HepG2 (cell line): ENCODE results near the gene NBEAL2. TPM values are rescaled to one million over a fixed set of nuclear protein-coding genes. Genes with fewer than 3 reads are reported as not detected.

Source experiments
- ATAC-seq: fragments of 200-7000 bp; cut with Tn5 transposase; 3 replicates; pipeline ENCODE4 v1.9.1; 2020; ENCODE audit warnings: mild to moderate bottlenecking, moderate library complexity
- BruUV-seq: library from RNA; stranded (reverse); fragments of 400-500 nt; replicated peaks from 2 replicates; lab custom pipeline; 2021; lab: Mats Ljungman, UMichigan
- CTCF ChIA-PET: fragments of 300-600 bp; formaldehyde crosslinking; extraction: SDS; loops from one replicate; lab custom pipeline; 2021; ENCODE audit warnings: low total read pairs, inconsistent platforms, low intra/inter-chr PET ratio; lab: Yijun Ruan, JAX
- POLR2A ChIA-PET: fragments of 350-600 bp; sonication (Branson Sonifier 250); formaldehyde crosslinking; loops from one replicate; lab custom pipeline; 2020; ENCODE audit warnings: antibody characterized with exemption, inconsistent platforms; lab: Yijun Ruan, JAX
- DNase-seq: peaks from one replicate; pipeline ENCODE4 v3.0.0-alpha.2; 2015; ENCODE audit warnings: low spot score
- FAIRE-seq: peaks from 3 replicates; lab custom pipeline; 2011; peaks lifted over from hg19 to GRCh38; lab: Jason Lieb, UNC
- H2AFZ ChIP-seq: one replicate; pipeline ENCODE4 v1.6.1; 2011; ENCODE audit warnings: low read length, inconsistent platforms
- H3K27ac ChIP-seq: fragments of 300-600 bp; 3 replicates; pipeline ENCODE4 v1.8.0; 2011; ENCODE audit warnings: mixed run types, mild to moderate bottlenecking, mixed read lengths, low read length, inconsistent platforms; ENCODE audit not compliant: insufficient read depth; ENCODE audit errors: extremely low read length
- H3K27me3 ChIP-seq, 2 experiments: fragments of 200-600 bp in 1 of 2; 2 replicates in 1 of 2; 3 replicates in 1 of 2; pipeline versions ENCODE4 v1.6.0 to v1.8.0; 2011; ENCODE audit warnings: low read length in 2 of 2, mild to moderate bottlenecking in 2 of 2, moderate library complexity in 2 of 2, inconsistent platforms in 1 of 2; ENCODE audit not compliant: insufficient read depth in 2 of 2, control insufficient read depth in 1 of 2
- H3K36me3 ChIP-seq, 2 experiments: fragments of 200-600 bp in 1 of 2; replicated peaks in 1 of 2; 2 replicates in 1 of 2; 3 replicates in 1 of 2; pipeline versions ENCODE4 v1.5.1 to v1.8.0; 2011; ENCODE audit warnings: low read length in 2 of 2, inconsistent platforms in 1 of 2; ENCODE audit not compliant: insufficient read depth in 2 of 2, control insufficient read depth in 1 of 2
- H3K4me1 ChIP-seq: 2 replicates; pipeline ENCODE4 v1.5.1; 2012; ENCODE audit warnings: low read length, inconsistent platforms; ENCODE audit not compliant: insufficient read depth
- H3K4me2 ChIP-seq: 2 replicates; pipeline ENCODE4 v1.6.0; 2011; ENCODE audit warnings: low read depth, low read length, inconsistent platforms
- H3K4me3 ChIP-seq, 3 experiments: fragments of 200-600 bp in 1 of 3; sonication (generic), shearing (Covaris generic) in 1 of 3; replicated peaks in 1 of 3; 2 replicates each; pipeline ENCODE4 v1.5.1; 2011 to 2016; ENCODE audit warnings: low read length in 3 of 3, inconsistent platforms in 2 of 3, low read depth in 2 of 3, mild to moderate bottlenecking in 2 of 3, control low read depth in 1 of 3, mixed read lengths in 1 of 3; ENCODE audit not compliant: insufficient read depth in 1 of 3
- H3K79me2 ChIP-seq: one replicate; pipeline ENCODE4 v1.6.1; 2011; ENCODE audit warnings: low read length, inconsistent platforms; ENCODE audit not compliant: insufficient read depth
- H3K9ac ChIP-seq: 2 replicates; pipeline ENCODE4 v1.6.0; 2011; ENCODE audit warnings: mild to moderate bottlenecking, low read depth, low read length, inconsistent platforms; ENCODE audit not compliant: insufficient read depth
- H3K9me3 ChIP-seq: 2 replicates; pipeline ENCODE4 v1.5.1; 2012; ENCODE audit warnings: mild to moderate bottlenecking, low read length
- H4K20me1 ChIP-seq: 2 replicates; pipeline ENCODE4 v1.6.0; 2011; ENCODE audit warnings: inconsistent platforms, mild to moderate bottlenecking, low read length, moderate library complexity; ENCODE audit not compliant: insufficient read depth
- FOXC1 ChIP-seq: sonication (generic); formaldehyde crosslinking; IDR thresholded peaks from 2 replicates; pipeline ENCODE4 v1.8.0; 2022; ENCODE audit warnings: mild to moderate bottlenecking, missing genetic modification reagents, borderline replicate concordance
- KLF9 ChIP-seq: IDR thresholded peaks from 2 replicates; pipeline ENCODE4 v1.6.1; 2016; ENCODE audit warnings: low read depth
- REPIN1 ChIP-seq: sonication (generic); formaldehyde crosslinking; IDR thresholded peaks from 2 replicates; pipeline ENCODE4 v1.8.0; 2022; ENCODE audit warnings: missing genetic modification reagents, low read depth, mild to moderate bottlenecking, borderline replicate concordance
- SIN3A ChIP-seq: IDR thresholded peaks from 2 replicates; pipeline ENCODE4 v1.6.1; 2011; ENCODE audit warnings: low read depth, mild to moderate bottlenecking, control low read depth, low read length, borderline replicate concordance
- TCF7L2 ChIP-seq: IDR thresholded peaks from 2 replicates; pipeline ENCODE4 v1.6.1; 2011; ENCODE audit warnings: mild to moderate bottlenecking, low read depth, low read length, moderate library complexity
- TEAD2 ChIP-seq: sonication (generic); formaldehyde crosslinking; IDR thresholded peaks from 2 replicates; pipeline ENCODE4 v1.9.0; 2021; ENCODE audit warnings: missing genetic modification reagents
- ZFAT ChIP-seq: sonication (generic); formaldehyde crosslinking; conservative IDR thresholded peaks from 2 replicates; pipeline ENCODE4 v1.8.1; 2023; ENCODE audit warnings: missing genetic modification reagents, inconsistent platforms
- ZNF263 ChIP-seq: sonication (generic); formaldehyde crosslinking; IDR thresholded peaks from 2 replicates; pipeline ENCODE4 v1.4.0; 2020; ENCODE audit warnings: missing genetic modification reagents
- ZNF317 ChIP-seq: sonication (generic); formaldehyde crosslinking; IDR thresholded peaks from 2 replicates; pipeline ENCODE4 v1.5.0; 2020; ENCODE audit warnings: mild to moderate bottlenecking, missing genetic modification reagents
- ZNF331 ChIP-seq: sonication (generic); formaldehyde crosslinking; IDR thresholded peaks from 2 replicates; pipeline ENCODE4 v1.4.0; 2020; ENCODE audit warnings: missing genetic modification reagents
- ZNF484 ChIP-seq: sonication (generic); formaldehyde crosslinking; IDR thresholded peaks from 2 replicates; pipeline ENCODE4 v1.5.1; 2020; ENCODE audit warnings: mild to moderate bottlenecking, low read depth, missing genetic modification reagents, borderline replicate concordance
- ZNF660 ChIP-seq: sonication (generic); formaldehyde crosslinking; IDR thresholded peaks from 2 replicates; pipeline ENCODE4 v1.5.1; 2020; ENCODE audit warnings: mild to moderate bottlenecking, low read depth, missing genetic modification reagents, borderline replicate concordance
- WGBS: methylation state at CpG from one replicate; pipeline ENCODE4 v1.1.6; 2017; ENCODE audit warnings: low lambda C conversion rate; 5-methylcytosine and 5-hydroxymethylcytosine counted together
- in situ Hi-C: cut with HindIII; loops from 2 replicates; pipeline ENCODE4 v1.10.0; 2017; ENCODE audit warnings: low pct_unique_long_range_greater_than_20kb; ENCODE audit not compliant: extremely low pct_ligation_motif_present
- intact Hi-C: fragments of 100-400 bp; cut with micrococcal nuclease; formaldehyde crosslinking; loops from one replicate; pipeline ENCODE4 v1.10.0; 2022; ENCODE audit not compliant: unreplicated experiment
- polyA plus RNA-seq, 8 experiments: library from polyadenylated mRNA; depleted of rRNA in 3 of 8; stranded (reverse) in 7 of 8; unstranded in 1 of 8; fragments of >200 nt; fragmentation: Illumina TruSeq in 4 of 8; extraction: Trizol in 4 of 8; gene quantifications; 2 replicates each; pipeline versions ENCODE4 v1.2.1 to v1.2.3, GENCODE V29; 2011 to 2016; ENCODE audit warnings: low read depth in 4 of 8, missing spikeins in 1 of 8, mixed read lengths in 1 of 8; ENCODE audit not compliant: insufficient read depth in 1 of 8
- total RNA-seq, 5 experiments: library from RNA; depleted of rRNA; stranded (reverse); fragments of >200 nt; fragmentation: Illumina TruSeq; extraction: Trizol; gene quantifications; 2 replicates each; pipeline ENCODE4 v1.2.3, GENCODE V29; 2016; ENCODE audit warnings: low read depth in 1 of 5

NBEAL2 gene
- total and polyA plus RNA-seq, 2 of the 13 experiments (the other 11 are each of a cell fraction or from before 2014, with no cell fraction given): 9.7 to 12.4 TPM

- BruUV-seq: no TSS peak
- Histone ChIP-seq H3K27ac (no peak overlapping the region), H3K4me3 (no peak overlapping the region), H4K20me1 (no peaks in the 10 kb centered on the region; the same call in 1 of the 2 replicates), H3K27me3 (no peaks in the 10 kb centered on the region), H3K79me2 (no peaks in the 10 kb centered on the region), H3K9me3 (no peaks in the 10 kb centered on the region), H3K36me3 (peaks cover 10 to 61% of the 10 kb centered on the region in 2 experiments), H3K4me2 (no peak overlapping the region), H2AFZ (no peak overlapping the region), H3K4me1 (peaks cover 7% of the 10 kb centered on the region), H3K9ac (no peak overlapping the region)
- ChIA-PET CTCF (no interaction called here), POLR2A (no interaction called here)
- ATAC-seq: no peak
- in situ Hi-C loops (no loop called here), intact Hi-C loops (no loop called here)
- no peak for FAIRE-seq
- DNase-seq: no peak
- 95% methylated on average over 3 of the region's 3 CpGs for WGBS
- no peak for TF ChIP-seq TCF7L2
- no peak for TF ChIP-seq ZNF263
- TF ChIP-seq TEAD2: no peak
- TF ChIP-seq ZNF484 (CRISPR knock-in tag): no peak
- no peak for TF ChIP-seq FOXC1
- TF ChIP-seq SIN3A: no peak
- TF ChIP-seq REPIN1 (CRISPR knock-in tag): no peak
- no peak for TF ChIP-seq ZNF660 (CRISPR knock-in tag)
- TF ChIP-seq KLF9: no peak
- no peak for TF ChIP-seq ZNF317
- no peak for TF ChIP-seq ZFAT
- TF ChIP-seq ZNF331: no peak
These were observed 61.6 kb downstream of the NBEAL2 start for GRCh38 chr3:47041114-47041513.
